Measurements from ENCODE around the gene UNC13C. TPM values are rescaled to one million over a fixed set of nuclear protein-coding genes. Genes with fewer than 3 reads are reported as not detected.

The UNC13C gene
- total and polyA plus RNA-seq, 2 donors (not counting 3 experiments of a cell fraction or from before 2014, with no cell fraction given), result not detected

DNA sequence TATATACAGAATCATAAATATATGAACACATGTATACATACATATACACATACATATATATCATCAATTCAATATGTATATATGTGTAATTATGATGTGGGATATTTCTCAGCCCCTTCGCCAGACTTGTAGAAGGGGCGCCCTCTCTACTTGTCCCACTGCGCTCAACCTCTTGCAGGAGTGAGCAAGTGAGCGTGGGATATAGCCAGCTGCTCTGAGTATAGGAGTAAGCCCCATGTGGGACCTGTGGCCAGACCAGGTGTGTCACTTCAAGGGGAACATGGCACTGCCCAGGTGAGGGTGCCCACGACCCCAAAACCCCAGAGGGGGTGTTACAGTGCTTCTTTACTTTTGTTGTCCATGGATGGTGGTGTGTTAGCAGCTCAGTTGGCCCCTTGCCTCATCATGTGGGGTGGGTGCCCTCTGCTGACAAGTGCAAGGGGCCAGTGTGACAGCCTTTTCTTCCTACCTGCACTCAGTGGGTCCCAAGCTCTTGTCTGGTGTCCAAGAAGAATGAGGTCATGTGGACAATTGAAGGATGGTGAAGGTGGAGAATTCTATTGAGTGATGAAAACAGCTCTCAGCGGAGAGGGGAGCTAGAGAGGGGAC is 304.1 kb downstream of the UNC13C start:
- Histone ChIP-seq H4K20me1 (replicated peaks; ENCODE audit: control insufficient read depth, extremely low read depth, insufficient read depth, low read length) (no peaks in the 10 kb centered on the region), H3K9me3 (replicated peaks; ENCODE audit: control insufficient read depth, insufficient read depth, low read length) (no peaks in the 10 kb centered on the region), H3K9me1 (replicated peaks; ENCODE audit: control insufficient read depth, extremely low read depth, insufficient read depth, low read length) (no peaks in the 10 kb centered on the region), H3K36me3 (ENCODE audit: control insufficient read depth in 2 of 2, extremely low read depth in 1 of 2, insufficient read depth in 2 of 2, low read length in 2 of 2) (no peaks in the 10 kb centered on the region), H3K79me2 (ENCODE audit: control insufficient read depth, insufficient read depth, low read length) (no peaks in the 10 kb centered on the region), H3K4me1 (ENCODE audit: control insufficient read depth, extremely low read depth, insufficient read depth, low read length) (no peaks in the 10 kb centered on the region), H3K27me3 (ENCODE audit: control insufficient read depth in 2 of 2, insufficient read depth in 2 of 2, low read length in 2 of 2) (no peaks in the 10 kb centered on the region), H3K9ac (replicated peaks; ENCODE audit: extremely low read depth, insufficient read depth, low read length) (no peak overlapping the region), H3K27ac (ENCODE audit: insufficient read depth, low read depth, low read length) (no peak overlapping the region), H3K4me3 (replicated peaks in 1 of 3; ENCODE audit: insufficient read depth in 1 of 3, low read depth in 1 of 3, low read length in 3 of 3) (no peak overlapping the region), H2AFZ (ENCODE audit: low read depth, low read length) (no peak overlapping the region), H3K4me2 (ENCODE audit: insufficient read depth, low read length) (no peak overlapping the region)
- intact Hi-C loops (cut with micrococcal nuclease) (no loop called here), dilution Hi-C loops (cut with MboI; ENCODE audit: extremely low pct_ligation_motif_present, low sequenced_read_pairs) (no loop called here)
- TF ChIP-seq JUN (IDR thresholded peaks at IDR 0.05; ENCODE audit: borderline replicate concordance, insufficient read depth, insufficient read length, low read depth) (no peak), POLR2AphosphoS5 (IDR thresholded peaks at IDR 0.05; ENCODE audit: insufficient read depth, low read depth, low read length) (no peak), POLR2A (IDR thresholded peaks at IDR 0.05; ENCODE audit: low read depth, low read length) (no peak), EZH2 (IDR thresholded peaks at IDR 0.05; ENCODE audit: borderline replicate concordance, low read depth, low read length, severe bottlenecking) (no peak), GATA2 (IDR thresholded peaks at IDR 0.05; ENCODE audit: insufficient read depth, insufficient read length, low read depth, low read length) (no peak), FOS (IDR thresholded peaks at IDR 0.05; ENCODE audit: borderline replicate concordance, insufficient read depth, low read length) (no peak)
- TF ChIP-seq, protein P1, sequence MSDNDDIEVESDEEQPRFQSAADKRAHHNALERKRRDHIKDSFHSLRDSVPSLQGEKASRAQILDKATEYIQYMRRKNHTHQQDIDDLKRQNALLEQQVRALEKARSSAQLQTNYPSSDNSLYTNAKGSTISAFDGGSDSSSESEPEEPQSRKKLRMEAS (IDR thresholded peaks at IDR 0.05; ENCODE audit: insufficient read depth, insufficient read length), result no peak
- TF ChIP-seq, protein P2, sequence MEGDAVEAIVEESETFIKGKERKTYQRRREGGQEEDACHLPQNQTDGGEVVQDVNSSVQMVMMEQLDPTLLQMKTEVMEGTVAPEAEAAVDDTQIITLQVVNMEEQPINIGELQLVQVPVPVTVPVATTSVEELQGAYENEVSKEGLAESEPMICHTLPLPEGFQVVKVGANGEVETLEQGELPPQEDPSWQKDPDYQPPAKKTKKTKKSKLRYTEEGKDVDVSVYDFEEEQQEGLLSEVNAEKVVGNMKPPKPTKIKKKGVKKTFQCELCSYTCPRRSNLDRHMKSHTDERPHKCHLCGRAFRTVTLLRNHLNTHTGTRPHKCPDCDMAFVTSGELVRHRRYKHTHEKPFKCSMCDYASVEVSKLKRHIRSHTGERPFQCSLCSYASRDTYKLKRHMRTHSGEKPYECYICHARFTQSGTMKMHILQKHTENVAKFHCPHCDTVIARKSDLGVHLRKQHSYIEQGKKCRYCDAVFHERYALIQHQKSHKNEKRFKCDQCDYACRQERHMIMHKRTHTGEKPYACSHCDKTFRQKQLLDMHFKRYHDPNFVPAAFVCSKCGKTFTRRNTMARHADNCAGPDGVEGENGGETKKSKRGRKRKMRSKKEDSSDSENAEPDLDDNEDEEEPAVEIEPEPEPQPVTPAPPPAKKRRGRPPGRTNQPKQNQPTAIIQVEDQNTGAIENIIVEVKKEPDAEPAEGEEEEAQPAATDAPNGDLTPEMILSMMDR (IDR thresholded peaks at IDR 0.05; ENCODE audit: extremely low read depth in 1 of 2, insufficient read depth in 1 of 2, low read depth in 1 of 2, low read length in 2 of 2), result no peak
- POLR2A ChIA-PET, result no interaction called here
- no peak for DNase-seq (ENCODE audit: low read depth, low spot score)
- CTCF ChIA-PET, result no interaction called here
- no peak for FAIRE-seq
- no TSS peak for BruUV-seq (replicated peaks)

All from endothelial cell of umbilical vein (primary cell).